ENCODE results near the gene HEATR5A.
"Not testable (repeated sequence)": the region's sequence is repeated elsewhere in the genome, so short reads cannot be mapped to it uniquely, and the experiment has no call there.

Gene HEATR5A

GRCh38 chr14:31261859-31262731, 158.3 kb downstream of the HEATR5A start:
- DNase-seq (ENCODE audit: low read depth): no peak
- no peak overlapping the region for H3K4me3 ChIP-seq (ENCODE audit: control insufficient read depth, low read depth, low read length)

GRCh38 chr14:31261523-31261858, 158.9 kb downstream of the HEATR5A start:
- no peak overlapping the region for H3K4me3 ChIP-seq (ENCODE audit: control insufficient read depth, low read depth, low read length)
- DNase-seq (ENCODE audit: low read depth): no peak
- TF ChIP-seq, protein P1, sequence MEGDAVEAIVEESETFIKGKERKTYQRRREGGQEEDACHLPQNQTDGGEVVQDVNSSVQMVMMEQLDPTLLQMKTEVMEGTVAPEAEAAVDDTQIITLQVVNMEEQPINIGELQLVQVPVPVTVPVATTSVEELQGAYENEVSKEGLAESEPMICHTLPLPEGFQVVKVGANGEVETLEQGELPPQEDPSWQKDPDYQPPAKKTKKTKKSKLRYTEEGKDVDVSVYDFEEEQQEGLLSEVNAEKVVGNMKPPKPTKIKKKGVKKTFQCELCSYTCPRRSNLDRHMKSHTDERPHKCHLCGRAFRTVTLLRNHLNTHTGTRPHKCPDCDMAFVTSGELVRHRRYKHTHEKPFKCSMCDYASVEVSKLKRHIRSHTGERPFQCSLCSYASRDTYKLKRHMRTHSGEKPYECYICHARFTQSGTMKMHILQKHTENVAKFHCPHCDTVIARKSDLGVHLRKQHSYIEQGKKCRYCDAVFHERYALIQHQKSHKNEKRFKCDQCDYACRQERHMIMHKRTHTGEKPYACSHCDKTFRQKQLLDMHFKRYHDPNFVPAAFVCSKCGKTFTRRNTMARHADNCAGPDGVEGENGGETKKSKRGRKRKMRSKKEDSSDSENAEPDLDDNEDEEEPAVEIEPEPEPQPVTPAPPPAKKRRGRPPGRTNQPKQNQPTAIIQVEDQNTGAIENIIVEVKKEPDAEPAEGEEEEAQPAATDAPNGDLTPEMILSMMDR (IDR thresholded peaks at IDR 0.05; ENCODE audit: control insufficient read depth, insufficient read depth, low read depth, low read length, missing control alignments): no peak

More at GRCh38 chr14:31261859-31262731, 158.3 kb downstream of the HEATR5A start:
- TF ChIP-seq, protein P1 (IDR thresholded peaks at IDR 0.05; ENCODE audit: control insufficient read depth, insufficient read depth, low read depth, low read length, missing control alignments): no peak

DNA sequence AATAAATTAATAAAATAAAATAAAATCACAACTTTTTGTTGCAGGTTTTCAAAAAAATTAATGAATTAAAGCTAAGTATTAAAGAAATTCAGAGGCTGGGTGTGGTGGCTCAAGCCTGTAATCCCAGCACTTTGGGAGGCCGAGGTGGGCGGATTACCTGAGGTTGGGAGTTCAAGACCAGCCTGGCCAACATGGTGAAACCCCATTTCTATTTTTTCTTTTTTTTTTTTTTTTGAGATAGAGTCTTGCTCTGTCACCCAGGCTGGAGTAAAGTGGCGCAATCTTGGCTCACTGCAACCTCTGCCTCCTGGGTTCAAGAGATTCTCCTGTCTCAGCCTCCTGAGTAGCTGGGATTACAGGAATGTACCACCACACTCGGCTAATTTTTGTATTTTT, 161.3 kb downstream of the HEATR5A start:
- not testable (repeated sequence) for DNase-seq (ENCODE audit: low read depth); H3K4me3 ChIP-seq (ENCODE audit: control insufficient read depth, low read depth, low read length)

DNA sequence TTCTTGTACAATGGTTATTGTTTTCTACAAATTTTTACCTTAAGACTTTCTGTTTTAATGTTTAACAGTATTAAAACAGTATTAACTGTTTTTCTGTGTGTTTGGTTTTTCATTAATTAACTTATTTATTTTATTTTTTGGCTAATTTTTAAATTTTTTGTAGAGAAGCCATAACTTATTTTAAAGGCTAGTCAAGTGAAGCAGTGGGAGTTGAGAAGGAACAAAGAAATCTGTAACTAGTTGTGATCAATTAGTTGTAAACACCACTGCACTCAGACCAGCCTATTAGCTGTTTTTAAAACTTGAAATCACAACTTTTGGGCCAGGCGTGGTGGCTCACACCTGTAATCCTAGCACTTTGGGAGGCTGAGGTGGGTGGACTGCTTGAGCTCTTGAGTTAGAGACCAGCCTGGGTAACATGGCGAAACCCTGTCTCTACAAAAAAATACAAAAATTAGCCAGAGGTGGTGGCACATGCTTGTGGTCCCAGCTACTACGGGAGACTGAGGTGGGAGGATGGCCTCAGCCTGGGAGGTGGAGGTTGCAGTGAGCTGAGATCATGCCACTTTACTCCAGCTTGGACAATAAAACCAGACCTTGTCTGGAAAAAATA, 161.8 kb downstream of the HEATR5A start:
- no peak for DNase-seq (ENCODE audit: low read depth)
- TF ChIP-seq, protein P1 (IDR thresholded peaks at IDR 0.05; ENCODE audit: control insufficient read depth, insufficient read depth, low read depth, low read length, missing control alignments): no peak
- no peak overlapping the region for H3K4me3 ChIP-seq (ENCODE audit: control insufficient read depth, low read depth, low read length)

GRCh38 chr14:31257554-31258426, 162.6 kb downstream of the HEATR5A start:
- not testable (repeated sequence) for DNase-seq (ENCODE audit: low read depth); H3K4me3 ChIP-seq (ENCODE audit: control insufficient read depth, low read depth, low read length)

- H3K4me3 ChIP-seq (ENCODE audit: control insufficient read depth, low read depth, low read length): no peak overlapping the region
- TF ChIP-seq, protein P1 (IDR thresholded peaks at IDR 0.05; ENCODE audit: control insufficient read depth, insufficient read depth, low read depth, low read length, missing control alignments): no peak
- DNase-seq (ENCODE audit: low read depth): no peak
These were observed 163.2 kb downstream of the HEATR5A start for GRCh38 chr14:31257244-31257553.

DNA sequence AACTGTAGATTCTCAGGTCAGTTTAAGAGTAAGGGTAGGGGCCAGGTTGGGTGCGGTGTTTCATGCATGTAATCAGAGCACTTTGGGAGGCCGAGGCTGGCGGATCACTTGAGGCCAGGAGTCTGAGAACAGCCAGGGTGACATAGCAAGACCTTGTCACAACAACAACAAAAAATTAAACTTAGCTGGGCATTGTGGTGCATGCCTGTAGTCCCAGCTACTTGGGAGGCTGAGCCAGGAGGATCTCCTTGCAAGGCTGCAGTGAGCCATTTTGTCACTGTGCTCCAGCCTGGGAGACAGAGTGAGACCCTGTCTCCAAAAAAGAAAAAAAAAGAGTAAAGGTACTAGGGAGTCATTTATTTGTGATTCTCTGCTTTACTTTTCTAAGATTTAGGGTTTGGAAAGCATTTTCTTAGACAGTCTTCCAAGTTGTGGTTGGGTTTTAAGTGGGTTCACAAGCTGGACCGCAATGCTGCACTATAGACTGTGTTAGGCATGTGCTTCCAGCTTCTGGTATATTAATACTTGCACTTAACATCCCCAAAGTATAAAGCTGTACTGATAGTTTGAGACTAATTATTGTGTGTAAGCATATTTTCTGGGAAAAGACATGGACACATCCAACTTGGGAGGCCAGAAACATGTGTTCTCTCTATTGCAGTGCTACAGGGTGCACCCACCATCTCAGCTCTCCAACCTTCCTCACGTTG, 163.7 kb downstream of the HEATR5A start:
- TF ChIP-seq, protein P1 (IDR thresholded peaks at IDR 0.05; ENCODE audit: control insufficient read depth, insufficient read depth, low read depth, low read length, missing control alignments): no peak
- no peak overlapping the region for H3K4me3 ChIP-seq (ENCODE audit: control insufficient read depth, low read depth, low read length)
- DNase-seq (ENCODE audit: low read depth): no peak

GRCh38 chr14:31255918-31256317, 164.4 kb downstream of the HEATR5A start:
- not testable (repeated sequence) for H3K4me3 ChIP-seq (ENCODE audit: control insufficient read depth, low read depth, low read length); DNase-seq (ENCODE audit: low read depth)
